ENCODE data around the gene PROZ. TPM values are rescaled to one million over a fixed set of nuclear protein-coding genes. Genes with fewer than 3 reads are reported as not detected.

Gene PROZ
- total and polyA plus RNA-seq, 4 donors = not detected

- TF ChIP-seq, protein P1, sequence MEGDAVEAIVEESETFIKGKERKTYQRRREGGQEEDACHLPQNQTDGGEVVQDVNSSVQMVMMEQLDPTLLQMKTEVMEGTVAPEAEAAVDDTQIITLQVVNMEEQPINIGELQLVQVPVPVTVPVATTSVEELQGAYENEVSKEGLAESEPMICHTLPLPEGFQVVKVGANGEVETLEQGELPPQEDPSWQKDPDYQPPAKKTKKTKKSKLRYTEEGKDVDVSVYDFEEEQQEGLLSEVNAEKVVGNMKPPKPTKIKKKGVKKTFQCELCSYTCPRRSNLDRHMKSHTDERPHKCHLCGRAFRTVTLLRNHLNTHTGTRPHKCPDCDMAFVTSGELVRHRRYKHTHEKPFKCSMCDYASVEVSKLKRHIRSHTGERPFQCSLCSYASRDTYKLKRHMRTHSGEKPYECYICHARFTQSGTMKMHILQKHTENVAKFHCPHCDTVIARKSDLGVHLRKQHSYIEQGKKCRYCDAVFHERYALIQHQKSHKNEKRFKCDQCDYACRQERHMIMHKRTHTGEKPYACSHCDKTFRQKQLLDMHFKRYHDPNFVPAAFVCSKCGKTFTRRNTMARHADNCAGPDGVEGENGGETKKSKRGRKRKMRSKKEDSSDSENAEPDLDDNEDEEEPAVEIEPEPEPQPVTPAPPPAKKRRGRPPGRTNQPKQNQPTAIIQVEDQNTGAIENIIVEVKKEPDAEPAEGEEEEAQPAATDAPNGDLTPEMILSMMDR (IDR thresholded peaks at IDR 0.05; ENCODE audit: control extremely low read depth, extremely low read depth) = no peak
- no peak overlapping the region for H3K9ac ChIP-seq (ENCODE audit: insufficient read depth in 1 of 2, low read length in 2 of 2)
- H3K27me3 ChIP-seq (ENCODE audit: control insufficient read depth in 3 of 3, insufficient read depth in 3 of 3, low read length in 2 of 3) = peaks cover 3 to 14% (median 14%) of the 10 kb centered on the region in 3 donors
- no peaks in the 10 kb centered on the region for H3K36me3 ChIP-seq (ENCODE audit: control insufficient read depth in 4 of 4, insufficient read depth in 4 of 4, low read length in 4 of 4)
- H3K4me3 ChIP-seq = no peak overlapping the region
- H3K9me3 ChIP-seq (ENCODE audit: control insufficient read depth in 4 of 4, insufficient read depth in 3 of 4, low read length in 3 of 4) = peaks cover 0 to 9% (median 0%) of the 10 kb centered on the region in 4 donors
- DNase-seq = peak in 1 of 3 donors; percentile 5
- H3K27ac ChIP-seq (ENCODE audit: low read depth in 1 of 2, low read length in 1 of 2) = no peak overlapping the region
- 92 to 94% methylated on average over 8 of the region's 8 CpGs for WGBS, 2 donors
- ATAC-seq (ENCODE audit: insufficient read depth, low FRiP score) = no peak
- H3K4me1 ChIP-seq (ENCODE audit: control insufficient read depth in 5 of 5, insufficient read depth in 5 of 5, low read length in 5 of 5) = peaks cover 0 to 11% (median 0%) of the 10 kb centered on the region in 5 donors
These were observed 44.6 kb upstream of the PROZ start for GRCh38 chr13:113113846-113114271.

GRCh38 chr13:113114511-113115362 lies 43.7 kb upstream of the PROZ start:
- Histone ChIP-seq H3K27ac (ENCODE audit: low read depth in 1 of 2, low read length in 1 of 2) (no peak overlapping the region), H3K9me3 (ENCODE audit: control insufficient read depth in 4 of 4, insufficient read depth in 3 of 4, low read length in 3 of 4) (peaks cover 0 to 3% (median 0%) of the 10 kb centered on the region in 4 donors), H3K9ac (ENCODE audit: insufficient read depth in 1 of 2, low read length in 2 of 2) (no peak overlapping the region), H3K4me1 (ENCODE audit: control insufficient read depth in 5 of 5, insufficient read depth in 5 of 5, low read length in 5 of 5) (peaks cover 0 to 9% (median 4%) of the 10 kb centered on the region in 5 donors), H3K27me3 (ENCODE audit: control insufficient read depth in 3 of 3, insufficient read depth in 3 of 3, low read length in 2 of 3) (peaks cover under 1 to 13% (median 13%) of the 10 kb centered on the region in 3 donors), H3K36me3 (ENCODE audit: control insufficient read depth in 4 of 4, insufficient read depth in 4 of 4, low read length in 4 of 4) (no peaks in the 10 kb centered on the region), H3K4me3 (no peak overlapping the region)
- ATAC-seq (ENCODE audit: insufficient read depth, low FRiP score) (no peak), DNase-seq (peak in 1 of 3 donors; percentile 12)
- WGBS, 2 donors = 86 to 93% methylated on average over 17 of the region's 17 CpGs
- TF ChIP-seq, protein P1 (IDR thresholded peaks at IDR 0.05; ENCODE audit: control extremely low read depth, extremely low read depth) = no peak

- WGBS, 2 donors = 84 to 90% methylated on average over 21 of the region's 21 CpGs
- H3K27ac ChIP-seq (ENCODE audit: low read depth in 1 of 2, low read length in 1 of 2) = no peak overlapping the region
- no peak overlapping the region for H3K9ac ChIP-seq (ENCODE audit: insufficient read depth in 1 of 2, low read length in 2 of 2)
- no peak overlapping the region for H3K4me3 ChIP-seq
- DNase-seq = peak in 1 of 3 donors; percentile 9
- H3K9me3 ChIP-seq (ENCODE audit: control insufficient read depth in 4 of 4, insufficient read depth in 3 of 4, low read length in 3 of 4) = peaks cover 0 to 3% (median 0%) of the 10 kb centered on the region in 4 donors
- peaks cover 0 to 11% (median 9%) of the 10 kb centered on the region in 3 donors for H3K27me3 ChIP-seq (ENCODE audit: control insufficient read depth in 3 of 3, insufficient read depth in 3 of 3, low read length in 2 of 3)
- TF ChIP-seq, protein P1 (IDR thresholded peaks at IDR 0.05; ENCODE audit: control extremely low read depth, extremely low read depth) = no peak
- peaks cover 0 to 4% (median 4%) of the 10 kb centered on the region in 5 donors for H3K4me1 ChIP-seq (ENCODE audit: control insufficient read depth in 5 of 5, insufficient read depth in 5 of 5, low read length in 5 of 5)
- no peak for ATAC-seq (ENCODE audit: insufficient read depth, low FRiP score)
- H3K36me3 ChIP-seq (ENCODE audit: control insufficient read depth in 4 of 4, insufficient read depth in 4 of 4, low read length in 4 of 4) = no peaks in the 10 kb centered on the region
These were observed 42.9 kb upstream of the PROZ start for GRCh38 chr13:113115363-113116205.

Measured in lung (tissue), 12 donors.